NCI-H2227 (cell line): ENCODE results near the gene ASIC2.

Experiments used
- DNase-seq: peaks from one replicate; lab custom pipeline; 2025; ENCODE audit not compliant: unreplicated experiment; lab: John Stamatoyannopoulos, UW

ASIC2 gene

DNA sequence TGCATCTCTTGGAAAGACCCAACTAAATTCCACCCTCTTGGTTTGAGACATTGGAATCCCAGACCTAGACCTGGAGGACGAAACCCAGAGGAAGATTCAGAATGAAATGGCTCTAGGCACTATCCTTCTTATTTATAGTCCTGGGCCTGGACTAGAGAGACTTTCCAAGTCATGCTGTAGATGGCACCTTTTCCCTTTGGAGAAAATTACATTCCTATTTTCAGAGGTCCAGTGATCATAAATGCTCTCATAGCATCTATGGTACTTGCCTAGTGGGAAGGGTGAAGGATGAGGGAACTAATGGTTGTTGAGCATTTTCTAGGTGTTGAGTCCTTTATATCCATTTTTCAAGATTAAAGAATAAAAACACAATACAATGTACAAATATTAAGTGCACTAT lies 264.3 kb downstream of the ASIC2 start:
- DNase-seq, result no peak

GRCh38 chr17:33028061-33028460 lies 265.0 kb downstream of the ASIC2 start:
- DNase-seq, result no peak

- DNase-seq, result no peak
Measured at GRCh38 chr17:33024688-33025486, 268.2 kb downstream of the ASIC2 start.

DNA sequence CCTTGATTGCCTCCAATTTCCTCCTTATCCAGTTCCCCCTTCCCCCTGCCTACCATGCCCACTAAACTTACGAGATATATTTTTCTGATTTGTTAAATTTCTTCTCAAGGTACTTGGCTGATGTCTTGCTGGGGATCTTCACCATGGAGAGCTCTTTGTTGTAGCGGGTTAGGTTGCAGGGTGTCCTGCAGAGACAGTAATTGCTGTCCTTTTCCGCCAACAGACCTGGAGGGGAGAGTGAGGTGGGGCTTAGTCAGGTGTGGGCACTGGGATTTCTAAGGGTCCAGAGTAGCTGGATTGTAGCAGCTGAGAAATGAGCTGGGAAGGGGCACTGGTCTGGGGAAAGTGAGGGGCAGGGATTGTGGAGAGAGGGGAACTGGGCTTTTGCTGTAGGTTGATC lies 269.3 kb downstream of the ASIC2 start:
- DNase-seq, result no peak

DNA sequence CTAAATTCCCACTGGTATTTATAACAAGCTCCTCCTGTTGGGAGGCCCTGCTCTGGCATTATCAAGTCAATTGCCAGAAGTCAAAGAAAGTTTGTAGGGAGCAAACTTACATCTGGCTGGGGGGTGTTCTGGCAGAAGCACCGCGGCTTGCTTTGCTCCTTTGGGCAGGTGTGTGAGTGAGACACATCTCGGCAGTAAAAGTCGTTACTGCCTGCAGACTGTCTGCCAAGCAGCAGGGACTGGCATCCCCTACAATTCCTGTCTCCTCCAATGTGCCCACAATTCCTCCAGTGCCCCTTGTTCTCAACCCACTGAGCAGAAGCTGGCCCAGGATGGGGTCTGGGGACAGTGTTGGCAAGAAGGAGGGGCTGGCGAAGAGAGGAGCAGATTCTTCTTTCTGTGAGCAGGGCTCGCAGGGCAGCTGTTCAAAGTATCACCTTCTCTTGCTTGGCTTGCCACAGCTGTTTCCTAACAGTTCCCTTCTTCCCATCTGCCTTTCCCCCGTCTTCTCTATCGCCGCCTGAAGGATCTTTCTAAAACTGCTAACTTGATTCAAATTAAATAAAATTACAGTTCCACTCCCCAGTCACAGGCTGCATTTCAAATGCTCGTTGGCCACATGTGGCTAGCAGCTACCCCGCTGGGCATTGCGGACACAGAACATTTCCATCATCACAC lies 271.2 kb downstream of the ASIC2 start:
- DNase-seq, result no peak

DNA sequence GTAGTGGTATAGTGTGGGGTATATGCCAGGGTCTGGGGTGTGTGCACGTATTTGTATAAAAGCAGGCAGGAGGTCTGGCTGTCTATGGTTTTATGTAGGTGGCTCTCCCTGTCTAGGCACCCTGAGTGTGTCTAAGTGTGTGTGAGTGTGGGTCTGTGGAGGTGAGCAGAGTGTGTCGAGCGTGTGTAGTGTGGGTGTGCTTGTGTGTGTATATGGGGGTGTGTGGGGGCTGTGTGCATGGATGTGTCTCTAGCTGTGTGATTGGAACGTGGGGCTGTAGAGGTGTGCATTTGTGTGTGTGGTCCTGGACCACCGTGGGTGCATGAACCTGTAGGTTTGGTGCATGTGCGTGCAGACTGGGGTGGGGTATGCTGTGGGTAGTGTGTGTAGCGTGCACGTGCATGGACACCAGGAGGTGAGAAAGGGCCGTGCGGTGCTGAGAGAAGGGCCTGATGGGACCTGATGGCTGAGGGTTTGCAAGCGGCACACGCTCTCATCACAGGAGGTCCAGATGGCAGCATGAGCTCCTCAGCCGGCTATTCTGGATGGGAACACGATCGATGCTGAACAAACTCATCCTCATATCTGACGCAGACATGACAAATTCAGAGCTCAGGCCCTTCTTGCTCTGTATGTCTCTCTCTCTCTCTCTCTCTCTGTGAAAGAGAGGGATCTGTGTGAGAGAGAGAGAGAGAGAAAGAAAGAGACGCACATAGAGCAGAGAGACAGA lies 273.8 kb downstream of the ASIC2 start:
- no peak for DNase-seq

DNA sequence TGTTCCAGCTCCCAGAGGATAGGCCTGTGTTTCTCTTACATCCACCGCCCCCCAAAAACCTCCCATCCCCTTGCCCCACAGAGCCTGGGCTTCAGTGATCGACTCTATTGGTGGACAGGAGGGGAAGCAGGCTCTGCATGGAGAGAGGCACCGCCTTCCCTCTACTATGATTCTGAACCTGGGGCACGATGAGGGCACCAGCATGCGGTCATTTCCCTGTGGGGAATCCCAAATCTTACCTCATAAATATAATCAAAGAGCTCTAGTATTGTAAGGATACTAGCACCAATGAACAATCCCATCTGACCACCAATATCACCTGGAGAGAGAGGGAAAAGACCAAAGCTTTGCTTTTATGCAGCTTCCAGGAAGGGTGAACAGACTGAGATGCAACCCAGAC lies 275.7 kb downstream of the ASIC2 start:
- DNase-seq, result no peak

DNA sequence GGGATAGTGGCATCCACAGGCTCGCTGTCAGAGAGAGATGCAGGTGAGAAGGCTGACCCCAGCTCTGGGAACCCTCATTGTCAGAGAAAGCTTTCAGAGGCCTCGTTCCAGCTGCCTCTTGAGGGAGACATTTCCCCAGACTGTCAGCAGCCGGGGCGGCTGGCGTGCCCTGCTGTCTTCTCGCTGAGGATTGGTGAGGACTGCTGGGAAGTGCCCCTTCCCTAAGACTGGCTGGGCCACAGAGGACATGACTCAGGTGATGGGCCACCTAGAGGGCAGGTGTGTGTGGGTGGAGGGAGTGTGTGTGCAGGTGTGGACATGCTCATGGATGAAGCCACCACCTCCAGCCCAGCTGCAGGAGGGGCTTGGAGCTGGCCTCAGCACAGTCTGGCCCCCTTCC lies 276.2 kb downstream of the ASIC2 start:
- DNase-seq, result no peak

DNA sequence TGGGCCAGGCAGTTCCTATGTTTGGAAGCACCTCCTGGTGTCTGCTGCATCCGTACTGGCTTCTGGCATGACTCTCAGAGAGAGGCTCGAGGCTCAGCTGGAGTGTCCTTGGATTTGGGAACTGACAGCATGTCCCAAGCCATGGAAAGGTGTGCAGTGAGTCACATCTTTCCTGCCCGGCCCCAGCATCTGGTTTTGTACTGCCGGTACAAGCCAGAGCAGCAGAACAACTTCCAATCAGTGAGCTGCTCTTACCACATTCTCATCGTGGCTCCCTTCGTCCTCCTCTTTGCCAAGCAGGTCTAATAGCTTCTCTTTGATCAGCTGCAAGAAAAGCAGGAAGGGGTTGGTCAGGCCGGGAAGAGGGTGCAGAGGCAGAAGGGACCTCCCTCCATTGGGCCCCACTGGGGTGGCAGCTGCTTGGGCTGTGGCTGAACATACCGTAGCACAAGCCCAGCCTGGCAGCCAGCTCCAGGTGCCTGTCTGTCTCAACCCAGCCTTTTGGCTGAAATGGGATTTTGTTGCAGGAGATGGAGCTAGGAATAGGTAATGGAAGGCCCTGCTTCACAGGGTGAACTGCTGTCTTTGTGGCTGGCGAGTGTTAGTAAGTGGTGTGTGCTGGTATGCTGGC lies 277.3 kb downstream of the ASIC2 start:
- DNase-seq, result no peak

DNA sequence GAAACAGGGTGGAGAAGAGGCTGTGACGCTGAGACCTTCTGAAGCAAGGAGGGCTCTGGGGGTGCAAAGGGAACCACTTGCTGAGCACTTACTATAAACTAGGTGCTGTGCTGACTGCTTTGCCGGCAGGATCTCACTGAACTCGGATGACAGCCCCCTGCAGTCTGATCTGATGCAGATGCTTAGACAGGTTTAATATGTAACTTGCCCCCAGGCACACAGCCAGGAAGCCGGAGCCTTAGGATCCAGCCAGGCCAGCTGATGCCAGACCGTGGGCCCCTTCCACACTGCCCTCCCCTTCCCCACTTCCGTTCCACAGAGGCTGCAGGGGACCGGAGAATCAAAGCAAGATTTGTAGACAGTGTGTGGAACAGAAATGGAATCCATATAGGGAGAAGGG lies 278.3 kb downstream of the ASIC2 start:
- no peak for DNase-seq

GRCh38 chr17:33013596-33014375 lies 279.3 kb downstream of the ASIC2 start:
- DNase-seq, result no peak

- DNase-seq, result no peak
Measured at GRCh38 chr17:33012522-33013033, 280.5 kb downstream of the ASIC2 start.

GRCh38 chr17:33009636-33010035 lies 283.5 kb downstream of the ASIC2 start:
- no peak for DNase-seq

DNA sequence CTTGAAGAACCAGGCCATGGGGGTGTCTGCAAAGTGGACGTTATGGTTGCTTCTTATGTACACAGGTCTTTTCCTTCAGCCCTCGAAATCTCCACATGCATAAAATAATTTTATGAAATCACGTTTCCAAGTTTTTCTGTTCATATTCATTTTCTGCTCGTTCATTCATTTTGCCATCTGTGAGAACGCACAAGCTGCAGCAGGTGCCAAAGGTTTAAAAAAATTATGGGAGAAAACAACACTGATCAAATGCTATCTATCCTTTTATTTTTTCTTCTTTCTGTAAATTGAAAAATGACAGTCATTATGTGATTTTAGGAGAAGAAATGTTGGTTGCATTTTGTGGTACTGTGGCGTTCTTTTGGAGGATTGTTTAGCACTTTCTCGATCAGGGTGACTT lies 285.9 kb downstream of the ASIC2 start:
- DNase-seq, result no peak

- DNase-seq, result no peak
Measured at GRCh38 chr17:33002246-33002645, 290.8 kb downstream of the ASIC2 start.

DNA sequence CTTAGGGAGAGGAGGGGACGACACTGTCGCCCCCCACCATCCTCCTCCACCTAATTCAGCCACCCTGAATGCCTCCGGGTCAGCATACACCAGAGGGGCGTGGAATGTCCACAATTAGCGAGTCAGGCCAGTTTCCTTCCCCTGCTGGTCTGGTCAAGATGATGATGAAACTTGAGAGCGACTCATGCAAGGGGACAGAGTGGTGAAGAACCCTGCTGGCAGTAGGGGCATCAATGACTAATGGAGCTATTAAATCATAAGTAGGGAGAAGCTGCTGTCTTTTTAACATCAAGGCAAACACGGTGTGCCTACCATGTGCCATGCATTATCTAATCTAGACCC lies 294.2 kb downstream of the ASIC2 start:
- DNase-seq, result no peak

GRCh38 chr17:32998111-32998886 lies 294.8 kb downstream of the ASIC2 start:
- DNase-seq, result peak; percentile 74

- no peak for DNase-seq
Measured at GRCh38 chr17:32995416-32996045, 297.6 kb downstream of the ASIC2 start.

GRCh38 chr17:32993977-32994376 lies 299.1 kb downstream of the ASIC2 start:
- DNase-seq, result no peak
